RCC 7860 (cell line): ENCODE measurements around the gene SCNN1G.

Experiments used
- DNase-seq: peaks from one replicate; pipeline ENCODE4 v3.0.0-alpha.2; 2015; ENCODE audit warnings: low spot score
- FAIRE-seq: peaks from 2 replicates; lab custom pipeline; 2012; peaks lifted over from hg19 to GRCh38; lab: Jason Lieb, UNC

SCNN1G gene

GRCh38 chr16:23195366-23195978, 12.9 kb downstream of the SCNN1G start:
- DNase-seq (no peak), FAIRE-seq (no peak)

GRCh38 chr16:23196539-23196938, 14.0 kb downstream of the SCNN1G start:
- FAIRE-seq (no peak), DNase-seq (no peak)

- FAIRE-seq (no peak), DNase-seq (no peak)
These were observed 19.6 kb downstream of the SCNN1G start for GRCh38 chr16:23202166-23202565.

- DNase-seq = no peak
- no peak for FAIRE-seq
These were observed 24.4 kb downstream of the SCNN1G start for GRCh38 chr16:23206986-23207385.

GRCh38 chr16:23207485-23207884, 24.9 kb downstream of the SCNN1G start:
- FAIRE-seq (no peak), DNase-seq (no peak)

GRCh38 chr16:23209606-23210005, 27.1 kb downstream of the SCNN1G start:
- DNase-seq (no peak), FAIRE-seq (no peak)

- DNase-seq = no peak
These were observed 31.3 kb downstream of the SCNN1G start for GRCh38 chr16:23213831-23214230.

GRCh38 chr16:23214796-23215195, 32.3 kb downstream of the SCNN1G start:
- DNase-seq (no peak), FAIRE-seq (no peak)

More at GRCh38 chr16:23213831-23214230, 31.3 kb downstream of the SCNN1G start:
- FAIRE-seq = no peak

- no peak for DNase-seq
- no peak for FAIRE-seq
These were observed 32.9 kb downstream of the SCNN1G start for GRCh38 chr16:23215435-23215834.

- no peak for DNase-seq
These were observed 34.2 kb downstream of the SCNN1G start for GRCh38 chr16:23216658-23217246.

GRCh38 chr16:23217646-23218045, 35.1 kb downstream of the SCNN1G start:
- FAIRE-seq = no peak
- no peak for DNase-seq

More at GRCh38 chr16:23216658-23217246, 34.2 kb downstream of the SCNN1G start:
- FAIRE-seq = no peak

- DNase-seq (no peak), FAIRE-seq (no peak)
These were observed 40.4 kb downstream of the SCNN1G start for GRCh38 chr16:23222929-23223328.

GRCh38 chr16:23223368-23223767, 40.8 kb downstream of the SCNN1G start:
- DNase-seq = no peak
- FAIRE-seq = no peak

- FAIRE-seq (no peak), DNase-seq (no peak)
These were observed 42.6 kb downstream of the SCNN1G start for GRCh38 chr16:23225109-23225508.

GRCh38 chr16:23225634-23226033, 43.1 kb downstream of the SCNN1G start:
- FAIRE-seq (no peak), DNase-seq (no peak)

GRCh38 chr16:23227529-23227928, 45.0 kb downstream of the SCNN1G start:
- DNase-seq (no peak), FAIRE-seq (no peak)

- DNase-seq (no peak), FAIRE-seq (no peak)
These were observed 47.2 kb downstream of the SCNN1G start for GRCh38 chr16:23229714-23230113.

GRCh38 chr16:23232806-23233205, 50.3 kb downstream of the SCNN1G start:
- DNase-seq (no peak), FAIRE-seq (no peak)

- DNase-seq (no peak), FAIRE-seq (no peak)
These were observed 52.6 kb downstream of the SCNN1G start for GRCh38 chr16:23235176-23235575.

GRCh38 chr16:23236983-23237382, 54.4 kb downstream of the SCNN1G start:
- FAIRE-seq = no peak
- DNase-seq = no peak

GRCh38 chr16:23240994-23241393, 58.4 kb downstream of the SCNN1G start:
- FAIRE-seq = no peak
- no peak for DNase-seq

GRCh38 chr16:23244122-23244521, 61.6 kb downstream of the SCNN1G start:
- FAIRE-seq (no peak), DNase-seq (no peak)

- DNase-seq = no peak
- no peak for FAIRE-seq
These were observed 62.7 kb downstream of the SCNN1G start for GRCh38 chr16:23245268-23245667.
